Endothelial cell of umbilical vein (primary cell): ENCODE measurements around the gene NHSL2. TPM values are rescaled to one million over a fixed set of nuclear protein-coding genes. Genes with fewer than 3 reads are reported as not detected.

Experiments used
- Bru-seq: library from RNA; stranded (reverse); fragments of 400-500 nt; gene quantifications from one replicate; lab custom pipeline; 2021; lab: Mats Ljungman, UMichigan
- BruChase-seq, 2 experiments: library from RNA; stranded (reverse); fragments of 400-500 nt; gene quantifications; one replicate each; lab custom pipeline; 2021; lab: Mats Ljungman, UMichigan
- BruUV-seq: library from RNA; stranded (reverse); fragments of 400-500 nt; replicated peaks from 2 replicates; lab custom pipeline; 2021; lab: Mats Ljungman, UMichigan
- CTCF ChIA-PET: fragments of 300-600, 350-600 bp; sonication (Branson Sonifier 250); formaldehyde crosslinking; loops from one replicate; lab custom pipeline; 2021; ENCODE audit warnings: antibody characterized with exemption, inconsistent platforms; lab: Charles Lee
- POLR2A ChIA-PET: fragments of 300-600, 350-600 bp; sonication (Branson Sonifier 250); formaldehyde crosslinking; loops from one replicate; lab custom pipeline; 2021; ENCODE audit warnings: antibody characterized with exemption, inconsistent platforms; lab: Charles Lee
- DNase-seq: peaks from one replicate; pipeline ENCODE4 v3.0.0-alpha.2; 2011; ENCODE audit warnings: low read depth, low spot score
- FAIRE-seq: peaks from 2 replicates; lab custom pipeline; 2011; peaks lifted over from hg19 to GRCh38; lab: Jason Lieb, UNC
- H2AFZ ChIP-seq: 2 replicates; pipeline ENCODE4 v1.6.0; 2012; ENCODE audit warnings: low read depth, low read length, control low read depth, inconsistent platforms
- H3K27ac ChIP-seq: 2 replicates; pipeline ENCODE4 v1.5.1; 2011; ENCODE audit warnings: low read depth, mild to moderate bottlenecking, control low read depth, low read length, moderate library complexity; ENCODE audit not compliant: insufficient read depth
- H3K27me3 ChIP-seq, 2 experiments: 2 replicates each; pipeline versions ENCODE4 v1.6.0 to v1.6.1; 2011; ENCODE audit warnings: low read length in 2 of 2, mixed read lengths in 1 of 2; ENCODE audit not compliant: control insufficient read depth in 2 of 2, insufficient read depth in 2 of 2
- H3K36me3 ChIP-seq, 2 experiments: 2 replicates in 1 of 2; 3 replicates in 1 of 2; pipeline ENCODE4 v1.5.1; 2011; ENCODE audit warnings: low read length in 2 of 2, mild to moderate bottlenecking in 1 of 2, moderate library complexity in 1 of 2; ENCODE audit not compliant: control insufficient read depth in 2 of 2, insufficient read depth in 2 of 2; ENCODE audit errors: extremely low read depth in 1 of 2
- H3K4me1 ChIP-seq: 3 replicates; pipeline ENCODE4 v1.5.1; 2011; ENCODE audit warnings: mild to moderate bottlenecking, low read length; ENCODE audit not compliant: control insufficient read depth, insufficient read depth; ENCODE audit errors: extremely low read depth
- H3K4me2 ChIP-seq: 2 replicates; pipeline ENCODE4 v1.6.1; 2011; ENCODE audit warnings: low read length, control low read depth, mixed read lengths; ENCODE audit not compliant: insufficient read depth
- H3K4me3 ChIP-seq, 3 experiments: fragments of 200-600 bp in 1 of 3; sonication (generic), shearing (Covaris generic) in 1 of 3; replicated peaks in 1 of 3; 2 replicates each; pipeline ENCODE4 v1.5.1; 2011 to 2016; ENCODE audit warnings: control low read depth in 3 of 3, low read length in 3 of 3, mild to moderate bottlenecking in 2 of 3, inconsistent platforms in 1 of 3, low read depth in 1 of 3, moderate library complexity in 1 of 3; ENCODE audit not compliant: insufficient read depth in 1 of 3
- H3K79me2 ChIP-seq: 2 replicates; pipeline ENCODE4 v1.6.0; 2012; ENCODE audit warnings: low read length, inconsistent platforms; ENCODE audit not compliant: control insufficient read depth, insufficient read depth
- H3K9ac ChIP-seq: replicated peaks from 2 replicates; pipeline ENCODE3; 2011; ENCODE audit warnings: low read length, control low read depth; ENCODE audit not compliant: insufficient read depth; ENCODE audit errors: extremely low read depth
- H3K9me1 ChIP-seq: replicated peaks from 3 replicates; pipeline ENCODE4 v1.6.0; 2011; ENCODE audit warnings: mild to moderate bottlenecking, low read length; ENCODE audit not compliant: control insufficient read depth, insufficient read depth; ENCODE audit errors: extremely low read depth
- H3K9me3 ChIP-seq: replicated peaks from 2 replicates; pipeline ENCODE4 v1.5.1; 2012; ENCODE audit warnings: low read length, inconsistent platforms; ENCODE audit not compliant: control insufficient read depth, insufficient read depth
- H4K20me1 ChIP-seq: replicated peaks from 2 replicates; pipeline ENCODE3; 2011; ENCODE audit warnings: mild to moderate bottlenecking, low read length; ENCODE audit not compliant: control insufficient read depth, insufficient read depth; ENCODE audit errors: extremely low read depth
- EZH2 ChIP-seq: IDR thresholded peaks from 2 replicates; pipeline ENCODE4 v1.6.1; 2012; ENCODE audit warnings: borderline replicate concordance, low read depth, mild to moderate bottlenecking, moderate library complexity, low read length, inconsistent platforms; ENCODE audit not compliant: severe bottlenecking
- FOS ChIP-seq: IDR thresholded peaks from 2 replicates; pipeline ENCODE4 v1.6.1; 2011; ENCODE audit warnings: mild to moderate bottlenecking, low read length, moderate library complexity, borderline replicate concordance; ENCODE audit not compliant: insufficient read depth
- GATA2 ChIP-seq: IDR thresholded peaks from 2 replicates; pipeline ENCODE4 v1.7.0; 2011; ENCODE audit warnings: low read depth, mild to moderate bottlenecking, moderate library complexity, mixed read lengths, low read length; ENCODE audit not compliant: insufficient read length, insufficient read depth
- JUN ChIP-seq: IDR thresholded peaks from 2 replicates; pipeline ENCODE4 v1.6.1; 2011; ENCODE audit warnings: borderline replicate concordance, low read depth; ENCODE audit not compliant: insufficient read length, insufficient read depth
- MYC ChIP-seq: IDR thresholded peaks from one replicate; pipeline ENCODE4 v1.6.1; 2011; ENCODE audit warnings: mild to moderate bottlenecking, low read depth, low read length
- POLR2A ChIP-seq: IDR thresholded peaks from 2 replicates; pipeline ENCODE4 v1.6.1; 2012; ENCODE audit warnings: low read depth, mild to moderate bottlenecking, control low read depth, low read length
- POLR2AphosphoS5 ChIP-seq: IDR thresholded peaks from 2 replicates; pipeline ENCODE4 v1.6.1; 2012; ENCODE audit warnings: low read depth, mild to moderate bottlenecking, control low read depth, low read length, moderate library complexity; ENCODE audit not compliant: insufficient read depth
- dilution Hi-C: fragments of 300-500 bp; cut with MboI; formaldehyde crosslinking; loops from one replicate; pipeline ENCODE4 v1.15.0; 2019; ENCODE audit warnings: low sequenced_read_pairs; ENCODE audit not compliant: extremely low pct_ligation_motif_present
- intact Hi-C: fragments of 100-400 bp; cut with micrococcal nuclease; formaldehyde crosslinking; loops from one replicate; pipeline ENCODE4 v1.10.0; 2022
- long read RNA-seq: library from polyadenylated mRNA; stranded (forward); transcript quantifications from one replicate; pipeline ENCODE4 v2.0.0, GENCODE V29; 2021
- polyA minus RNA-seq, 3 experiments: library from RNA; depleted of rRNA, polyadenylated mRNA; stranded (reverse); fragments of >200 nt; gene quantifications; 1 replicate in 1 of 3; 2 replicates in 2 of 3; pipeline ENCODE4 v1.2.3, GENCODE V29; 2011
- polyA plus RNA-seq, 4 experiments: library from polyadenylated mRNA; depleted of rRNA in 3 of 4; stranded (reverse) in 3 of 4; unstranded in 1 of 4; fragments of >200 nt; gene quantifications; 2 replicates each; pipeline versions ENCODE4 v1.2.1 to v1.2.3, GENCODE V29; 2011 to 2012; ENCODE audit warnings: missing spikeins in 1 of 4
- total RNA-seq: library from RNA; stranded (reverse); gene quantifications from 2 replicates; pipeline ENCODE4 v1.2.3, GENCODE V29; 2021
- TF ChIP-seq, protein P1 (sequence below), 2 donors: IDR thresholded peaks; 1 replicate in 1 of 2; 2 replicates in 1 of 2; pipeline ENCODE4 v1.5.1; 2011; ENCODE audit warnings: low read length in 2 of 2, mild to moderate bottlenecking in 2 of 2, moderate library complexity in 2 of 2, control low read depth in 1 of 2, inconsistent platforms in 1 of 2, low read depth in 1 of 2; ENCODE audit not compliant: insufficient read depth in 1 of 2; ENCODE audit errors: extremely low read depth in 1 of 2
- TF ChIP-seq, protein P2 (sequence below): IDR thresholded peaks from 2 replicates; pipeline ENCODE4 v1.6.1; 2011; ENCODE audit not compliant: insufficient read depth, insufficient read length

Gene NHSL2
- total RNA-seq (40.3 and 49.9 TPM in 2 replicates), polyA plus RNA-seq (21.2 and 23.5 TPM in 2 replicates), polyA minus RNA-seq (81.1 and 87.2 TPM in 2 replicates), Bru-seq, nascent RNA (percentile 58 among the genes with signal in this experiment), BruChase-seq, experiment 1, labeled RNA remaining after a 6-hour chase (percentile 75 among the genes with signal in this experiment), BruChase-seq, experiment 2, labeled RNA remaining after a 2-hour chase (percentile 61 among the genes with signal in this experiment)
- polyA plus RNA-seq (2011; cell fraction: cytosol; rRNA removed) = 23.3 and 23.9 TPM in 2 replicates
- polyA plus RNA-seq (2011; cell fraction: nucleus; rRNA removed) = 32.3 and 33.2 TPM in 2 replicates
- 19.8 and 26.0 TPM in 2 replicates for polyA plus RNA-seq (2012)
- not detected for polyA minus RNA-seq (2011; cell fraction: cytosol; rRNA and poly(A)+ RNA removed)
- 32.7 and 42.0 TPM in 2 replicates for polyA minus RNA-seq (2011; cell fraction: nucleus; rRNA and poly(A)+ RNA removed)
- long read RNA-seq, partial matches to known transcripts = 0 of 21 reads
- long read RNA-seq, other reads (novel, unspliced or antisense) = 21 of 21 reads

DNA sequence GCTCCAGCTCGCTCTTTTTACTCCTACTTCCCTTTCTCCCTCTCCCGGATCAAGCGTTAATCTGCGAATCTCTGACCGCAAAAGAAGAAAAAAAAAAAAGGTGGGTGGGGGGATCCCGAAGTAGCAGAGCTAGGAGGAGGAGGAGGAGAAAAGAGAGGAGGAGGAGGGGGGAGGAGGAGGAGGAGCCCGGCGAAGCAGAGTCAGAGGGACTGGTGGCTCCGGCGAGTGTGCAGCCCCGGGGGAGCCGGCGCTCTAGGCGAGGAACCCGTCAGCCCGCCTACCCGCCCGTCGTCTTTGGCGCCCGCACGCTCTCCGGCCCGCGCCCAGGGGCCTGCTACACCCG, at the start of gene NHSL2:
Gene NHSL2 (plus strand): TSS at position 203 of the 343 bp plus-strand sequence.
- H3K4me1 ChIP-seq = no peaks in the 10 kb centered on the region
- H3K9me3 ChIP-seq = no peaks in the 10 kb centered on the region
- intact Hi-C loops = loop anchor here (1.0 kb wide), 1 partner anchor 216 kb away; no protein-coding TSS in a partner anchor
- FAIRE-seq (no peak), DNase-seq (no peak)
- H3K9ac ChIP-seq = no peak within 1 kb of the TSS
- dilution Hi-C loops = no loop called here
- peaks cover 25 to 39% of the 10 kb centered on the region in 2 experiments for H3K27me3 ChIP-seq
- ChIA-PET POLR2A (no interaction called here), CTCF (interaction anchor here (0.8 to 1.5 kb wide), 2 partner anchors 27 to 543 kb away, joined by 3 read pairs; no protein-coding TSS in a partner anchor)
- peak within 1 kb of the TSS in 1 of 3 experiments; percentile 12 for H3K4me3 ChIP-seq
- H3K4me2 ChIP-seq = no peak within 1 kb of the TSS
- H3K36me3 ChIP-seq = no peaks in the 10 kb centered on the region
- no peaks in the 10 kb centered on the region for H3K79me2 ChIP-seq
- no TSS peak for BruUV-seq
- H3K27ac ChIP-seq = no peak within 1 kb of the TSS
- TF ChIP-seq, protein P1, sequence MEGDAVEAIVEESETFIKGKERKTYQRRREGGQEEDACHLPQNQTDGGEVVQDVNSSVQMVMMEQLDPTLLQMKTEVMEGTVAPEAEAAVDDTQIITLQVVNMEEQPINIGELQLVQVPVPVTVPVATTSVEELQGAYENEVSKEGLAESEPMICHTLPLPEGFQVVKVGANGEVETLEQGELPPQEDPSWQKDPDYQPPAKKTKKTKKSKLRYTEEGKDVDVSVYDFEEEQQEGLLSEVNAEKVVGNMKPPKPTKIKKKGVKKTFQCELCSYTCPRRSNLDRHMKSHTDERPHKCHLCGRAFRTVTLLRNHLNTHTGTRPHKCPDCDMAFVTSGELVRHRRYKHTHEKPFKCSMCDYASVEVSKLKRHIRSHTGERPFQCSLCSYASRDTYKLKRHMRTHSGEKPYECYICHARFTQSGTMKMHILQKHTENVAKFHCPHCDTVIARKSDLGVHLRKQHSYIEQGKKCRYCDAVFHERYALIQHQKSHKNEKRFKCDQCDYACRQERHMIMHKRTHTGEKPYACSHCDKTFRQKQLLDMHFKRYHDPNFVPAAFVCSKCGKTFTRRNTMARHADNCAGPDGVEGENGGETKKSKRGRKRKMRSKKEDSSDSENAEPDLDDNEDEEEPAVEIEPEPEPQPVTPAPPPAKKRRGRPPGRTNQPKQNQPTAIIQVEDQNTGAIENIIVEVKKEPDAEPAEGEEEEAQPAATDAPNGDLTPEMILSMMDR (IDR thresholded peaks at IDR 0.05; ENCODE audit: extremely low read depth in 1 of 2, insufficient read depth in 1 of 2, low read depth in 1 of 2, low read length in 2 of 2) = no peak
- no peak for TF ChIP-seq FOS
- TF ChIP-seq POLR2A = no peak
- no peak for TF ChIP-seq EZH2
- no peak for TF ChIP-seq POLR2AphosphoS5
- TF ChIP-seq, protein P2, sequence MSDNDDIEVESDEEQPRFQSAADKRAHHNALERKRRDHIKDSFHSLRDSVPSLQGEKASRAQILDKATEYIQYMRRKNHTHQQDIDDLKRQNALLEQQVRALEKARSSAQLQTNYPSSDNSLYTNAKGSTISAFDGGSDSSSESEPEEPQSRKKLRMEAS = no peak
- no peak for TF ChIP-seq GATA2
- no peak for TF ChIP-seq MYC
- no peak for TF ChIP-seq JUN
- H4K20me1 ChIP-seq = no peaks in the 10 kb centered on the region
- H3K9me1 ChIP-seq = no peaks in the 10 kb centered on the region
- no peak within 1 kb of the TSS for H2AFZ ChIP-seq
